IMR-90 (cell line): ENCODE measurements around the gene SLC25A34. TPM values are rescaled to one million over a fixed set of nuclear protein-coding genes. Genes with fewer than 3 reads are reported as not detected.

Experiments
- ATAC-seq: fragments of 200-7000 bp; cut with Tn5 transposase; 2 replicates; pipeline ENCODE4 v1.9.1; 2020; ENCODE audit warnings: low read depth, mild to moderate bottlenecking, moderate library complexity
- BruUV-seq: library from RNA; stranded (reverse); fragments of 400-500 nt; replicated peaks from 2 replicates; lab custom pipeline; 2021; lab: Mats Ljungman, UMichigan
- CTCF ChIA-PET: fragments of 300-600 bp; formaldehyde crosslinking; extraction: SDS; loops from one replicate; lab custom pipeline; 2021; ENCODE audit warnings: antibody characterized with exemption; lab: Yijun Ruan, JAX
- POLR2A ChIA-PET: fragments of 300-600 bp; sonication (Branson Sonifier 250); formaldehyde crosslinking; loops from one replicate; lab custom pipeline; 2022; ENCODE audit warnings: antibody characterized with exemption; ENCODE audit not compliant: unreplicated experiment; lab: Charles Lee
- DNase-seq: peaks from one replicate; pipeline ENCODE4 v3.0.0; 2013
- H2AFZ ChIP-seq: replicated peaks from 2 replicates; pipeline ENCODE3; 2013; ENCODE audit warnings: low read length, mild to moderate bottlenecking; ENCODE audit not compliant: poor library complexity
- H2AK5ac ChIP-seq: 2 replicates; pipeline ENCODE4 v1.6.1; 2013; ENCODE audit warnings: low read depth, low read length, inconsistent platforms
- H2AK9ac ChIP-seq: replicated peaks from 2 replicates; pipeline ENCODE3; 2013; ENCODE audit warnings: mild to moderate bottlenecking, low read depth, low read length, moderate library complexity; ENCODE audit not compliant: poor library complexity
- H2BK120ac ChIP-seq: 2 replicates; pipeline ENCODE4 v1.6.1; 2013; ENCODE audit warnings: low read depth, low read length, inconsistent platforms
- H2BK15ac ChIP-seq: 3 replicates; pipeline ENCODE4 v1.6.1; 2013; ENCODE audit warnings: low read depth, low read length, inconsistent platforms
- H2BK20ac ChIP-seq: 2 replicates; pipeline ENCODE4 v1.6.1; 2013; ENCODE audit warnings: low read depth, mild to moderate bottlenecking, inconsistent platforms, low read length, moderate library complexity
- H2BK5ac ChIP-seq: 2 replicates; pipeline ENCODE4 v1.6.1; 2013; ENCODE audit warnings: mild to moderate bottlenecking, low read depth, low read length, inconsistent platforms; ENCODE audit not compliant: poor library complexity, severe bottlenecking
- H3K14ac ChIP-seq: replicated peaks from 2 replicates; pipeline ENCODE4 v1.6.1; 2013; ENCODE audit warnings: low read depth, low read length, inconsistent platforms
- H3K18ac ChIP-seq: 2 replicates; pipeline ENCODE4 v1.6.1; 2013; ENCODE audit warnings: low read depth, low read length, control low read depth
- H3K23ac ChIP-seq: 2 replicates; pipeline ENCODE4 v1.6.1; 2013; ENCODE audit warnings: low read depth, low read length, inconsistent platforms
- H3K27ac ChIP-seq: 2 replicates; pipeline ENCODE4 v1.5.1; 2013; ENCODE audit warnings: mild to moderate bottlenecking, control low read depth, low read length; ENCODE audit not compliant: insufficient read depth
- H3K27me3 ChIP-seq: 2 replicates; pipeline ENCODE4 v1.6.1; 2013; ENCODE audit warnings: low read length; ENCODE audit not compliant: control insufficient read depth, insufficient read depth
- H3K36me3 ChIP-seq: 2 replicates; pipeline ENCODE4 v1.6.1; 2013; ENCODE audit warnings: low read length, mixed read lengths; ENCODE audit not compliant: control insufficient read depth, insufficient read depth
- H3K4ac ChIP-seq: 2 replicates; pipeline ENCODE4 v1.6.1; 2013; ENCODE audit warnings: low read depth, low read length, inconsistent platforms
- H3K4me1 ChIP-seq: 2 replicates; pipeline ENCODE4 v1.6.1; 2013; ENCODE audit warnings: low read length, mixed read lengths; ENCODE audit not compliant: control insufficient read depth, insufficient read depth
- H3K4me2 ChIP-seq: 2 replicates; pipeline ENCODE4 v1.6.1; 2013; ENCODE audit warnings: low read depth, mild to moderate bottlenecking, control low read depth, low read length, moderate library complexity
- H3K4me3 ChIP-seq: 2 replicates; pipeline ENCODE4 v1.5.1; 2013; ENCODE audit warnings: low read depth, mild to moderate bottlenecking, control low read depth, low read length, moderate library complexity; ENCODE audit not compliant: insufficient read depth
- H3K56ac ChIP-seq: 2 replicates; pipeline ENCODE4 v1.6.1; 2013; ENCODE audit warnings: low read length, inconsistent platforms; ENCODE audit not compliant: insufficient read depth; ENCODE audit errors: extremely low read depth
- H3K79me1 ChIP-seq, 2 experiments: 2 replicates each; pipeline ENCODE4 v1.6.1; 2013; ENCODE audit warnings: low read length in 2 of 2, inconsistent platforms in 1 of 2, low read depth in 1 of 2
- H3K9ac ChIP-seq: 2 replicates; pipeline ENCODE4 v1.6.1; 2013; ENCODE audit warnings: low read depth, low read length, control low read depth
- H3K9me1 ChIP-seq: 2 replicates; pipeline ENCODE4 v1.6.1; 2013; ENCODE audit warnings: low read length, inconsistent platforms; ENCODE audit not compliant: insufficient read depth
- H3K9me3 ChIP-seq: 2 replicates; pipeline ENCODE4 v1.6.1; 2013; ENCODE audit warnings: low read length; ENCODE audit not compliant: control insufficient read depth, insufficient read depth
- H4K20me1 ChIP-seq: 2 replicates; pipeline ENCODE4 v1.6.1; 2013; ENCODE audit warnings: low read length, inconsistent platforms; ENCODE audit not compliant: insufficient read depth
- H4K5ac ChIP-seq: 2 replicates; pipeline ENCODE4 v1.6.1; 2013; ENCODE audit warnings: mild to moderate bottlenecking, low read depth, low read length, control low read depth
- H4K8ac ChIP-seq, 2 experiments: 2 replicates each; pipeline ENCODE4 v1.6.1; 2013; ENCODE audit warnings: low read depth in 2 of 2, low read length in 2 of 2, control low read depth in 1 of 2, inconsistent platforms in 1 of 2
- H4K91ac ChIP-seq: 2 replicates; pipeline ENCODE4 v1.6.1; 2013; ENCODE audit warnings: low read depth, low read length, inconsistent platforms; ENCODE audit not compliant: insufficient read depth
- CEBPB ChIP-seq: IDR thresholded peaks from 2 replicates; pipeline ENCODE4 v1.6.1; 2012; ENCODE audit warnings: low read depth, low read length, improper control_type of control experiment
- CTCF ChIP-seq: conservative IDR thresholded peaks from 2 replicates; pipeline ENCODE4 v1.5.1; 2012; ENCODE audit warnings: mild to moderate bottlenecking, low read depth, low read length, improper control_type of control experiment
- ELK1 ChIP-seq: fragments of 150-350 bp; IDR thresholded peaks from 2 replicates; pipeline ENCODE4 v1.6.1; 2016; ENCODE audit warnings: low read depth, mild to moderate bottlenecking, low read length, moderate library complexity, borderline replicate concordance
- FOS ChIP-seq: fragments of 150-350 bp; IDR thresholded peaks from 2 replicates; pipeline ENCODE4 v1.6.1; 2016; ENCODE audit warnings: low read depth, low read length
- MAFK ChIP-seq: IDR thresholded peaks from 2 replicates; pipeline ENCODE4 v1.6.1; 2012; ENCODE audit warnings: low read depth, low read length, improper control_type of control experiment
- MAZ ChIP-seq: IDR thresholded peaks from 2 replicates; pipeline ENCODE4 v1.6.1; 2012; ENCODE audit warnings: low read depth, mild to moderate bottlenecking, low read length, improper control_type of control experiment, moderate library complexity, borderline replicate concordance
- MXI1 ChIP-seq: IDR thresholded peaks from 2 replicates; pipeline ENCODE4 v1.6.1; 2012; ENCODE audit warnings: low read depth, mild to moderate bottlenecking, low read length, moderate library complexity, borderline replicate concordance
- NFE2L2 ChIP-seq: fragments of 150-350 bp; IDR thresholded peaks from 2 replicates; pipeline ENCODE4 v1.6.1; 2016; ENCODE audit warnings: low read depth, mild to moderate bottlenecking, low read length
- RAD21 ChIP-seq: IDR thresholded peaks from 2 replicates; pipeline ENCODE4 v1.6.1; 2012; ENCODE audit warnings: low read length, improper control_type of control experiment
- RCOR1 ChIP-seq: IDR thresholded peaks from 2 replicates; pipeline ENCODE4 v1.6.1; 2012; ENCODE audit warnings: mild to moderate bottlenecking, low read length, improper control_type of control experiment; ENCODE audit not compliant: insufficient replicate concordance
- USF2 ChIP-seq: fragments of 150-350 bp; IDR thresholded peaks from 2 replicates; pipeline ENCODE4 v1.6.1; 2017; ENCODE audit warnings: mild to moderate bottlenecking, antibody characterized with exemption, low read length, low read depth
- WGBS, 2 experiments: methylation state at CpG; one replicate each; pipeline versions ENCODE4 v1.1.5 to v1.1.7; 2013; ENCODE audit warnings: missing lambda C conversion rate in 2 of 2; ENCODE audit not compliant: insufficient read length in 1 of 2; ENCODE audit errors: extremely low coverage in 2 of 2; 5-methylcytosine and 5-hydroxymethylcytosine counted together
- dilution Hi-C: fragments of 300-500 bp; cut with HindIII; formaldehyde crosslinking; loops from one replicate; pipeline ENCODE4 v1.14.3; 2018; ENCODE audit warnings: low sequenced_read_pairs; ENCODE audit not compliant: unreplicated experiment
- in situ Hi-C: fragments of 300-500 bp; cut with MboI; formaldehyde crosslinking; loops from 3 replicates; pipeline ENCODE4 v1.14.3; 2019; ENCODE audit warnings: low sequenced_read_pairs, inconsistent platforms, mixed read lengths
- intact Hi-C: fragments of 100-400 bp; cut with micrococcal nuclease; formaldehyde crosslinking; loops from 2 replicates; pipeline ENCODE4 v1.10.0; 2022
- polyA plus RNA-seq, 3 experiments: library from polyadenylated mRNA; depleted of rRNA; stranded (reverse); fragments of >200 nt; gene quantifications; 2 replicates each; pipeline ENCODE4 v1.2.3, GENCODE V29; 2012; ENCODE audit warnings: low replicate concordance in 1 of 3
- total RNA-seq: library from RNA; depleted of rRNA; stranded (reverse); fragments of >200 nt; gene quantifications from 2 replicates; pipeline ENCODE4 v1.2.3, GENCODE V29; 2012

Gene SLC25A34
- total and polyA plus RNA-seq, 2 of the 4 experiments (the other 2 are of a cell fraction) = under 0.01 to 0.72 TPM

DNA sequence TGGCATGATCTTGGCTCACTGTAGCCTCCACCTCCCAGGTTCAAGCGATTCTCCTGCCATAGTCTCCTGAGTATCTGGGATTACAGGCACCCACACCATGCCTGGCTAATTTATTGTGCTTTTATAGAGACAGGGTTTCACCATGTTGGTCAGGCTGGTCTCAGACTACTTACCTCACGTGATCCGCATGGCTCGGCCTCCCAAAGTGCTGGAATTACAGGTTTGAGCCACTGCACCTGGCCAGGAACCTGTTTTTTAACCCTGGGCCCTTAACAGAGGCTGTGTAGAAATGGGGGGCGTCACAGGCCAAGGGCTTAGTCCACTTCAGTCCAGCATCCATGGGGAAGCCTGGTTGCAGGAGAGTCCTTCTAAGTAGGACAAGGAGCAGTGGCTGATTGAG, 31.9 kb downstream of the SLC25A34 start:
- in situ Hi-C loops (no loop called here), dilution Hi-C loops (no loop called here), intact Hi-C loops (no loop called here)
- H3K9me3 ChIP-seq = no peaks in the 10 kb centered on the region
- H3K23ac ChIP-seq = no peak overlapping the region
- no peak overlapping the region for H3K27ac ChIP-seq
- H3K4me3 ChIP-seq = no peak overlapping the region
- ChIA-PET POLR2A (no interaction called here), CTCF (no interaction called here)
- no peak overlapping the region for H3K4me2 ChIP-seq
- H2AK5ac ChIP-seq = no peak overlapping the region
- no peak overlapping the region for H4K5ac ChIP-seq
- no peak overlapping the region for H2AFZ ChIP-seq
- H3K4me1 ChIP-seq = peaks cover 3% of the 10 kb centered on the region; the same call in 1 of the 2 replicates
- ATAC-seq (no peak), DNase-seq (no peak)
- H3K4ac ChIP-seq = no peak overlapping the region
- no peak for TF ChIP-seq MAFK
- no peak for TF ChIP-seq MXI1
- TF ChIP-seq MAZ = no peak
- no peak for TF ChIP-seq CTCF
- no peak for TF ChIP-seq RAD21
- no peak for TF ChIP-seq ELK1
- no peak for TF ChIP-seq RCOR1
- no peak for TF ChIP-seq FOS
- TF ChIP-seq NFE2L2 = no peak
- no peak for TF ChIP-seq CEBPB
- TF ChIP-seq USF2 = no peak
- no TSS peak for BruUV-seq
- no peak overlapping the region for H3K9ac ChIP-seq
- H3K79me1 ChIP-seq = peaks cover 18 to 41% of the 10 kb centered on the region in 2 experiments
- WGBS, 2 experiments = 100% methylated on average over 1 of the region's 5 CpGs; no CpG with 5 or more reads in 1 of the 2 experiments
- H3K27me3 ChIP-seq = no peaks in the 10 kb centered on the region
- peaks cover 70% of the 10 kb centered on the region for H3K36me3 ChIP-seq
- no peak overlapping the region for H2AK9ac ChIP-seq
- no peak overlapping the region for H3K56ac ChIP-seq
- H2BK20ac ChIP-seq = no peak overlapping the region
- no peak overlapping the region for H3K14ac ChIP-seq
- H4K91ac ChIP-seq = no peak overlapping the region
- peaks cover 41% of the 10 kb centered on the region for H4K20me1 ChIP-seq
- no peak overlapping the region for H4K8ac ChIP-seq
- H2BK15ac ChIP-seq = no peak overlapping the region
- no peak overlapping the region for H3K18ac ChIP-seq
- no peak overlapping the region for H2BK120ac ChIP-seq
- peaks cover 15% of the 10 kb centered on the region for H3K9me1 ChIP-seq
- H2BK5ac ChIP-seq = no peak overlapping the region
